IPS-15b (cell line): ENCODE measurements around the gene DENND5A.
"Not testable (repeated sequence)": the region's sequence is repeated elsewhere in the genome, so short reads cannot be mapped to it uniquely, and the experiment has no call there.

Source experiments
- H3K27me3 ChIP-seq: one replicate; pipeline ENCODE4 v1.6.1; 2013; ENCODE audit warnings: low read length; ENCODE audit not compliant: control insufficient read depth, insufficient read depth
- H3K36me3 ChIP-seq: one replicate; pipeline ENCODE4 v1.6.1; 2013; ENCODE audit warnings: low read length; ENCODE audit not compliant: control insufficient read depth, insufficient read depth
- H3K4me1 ChIP-seq: one replicate; pipeline ENCODE4 v1.6.1; 2013; ENCODE audit warnings: mild to moderate bottlenecking, low read length; ENCODE audit not compliant: control insufficient read depth, insufficient read depth
- H3K4me3 ChIP-seq: one replicate; pipeline ENCODE4 v1.5.1; 2013; ENCODE audit warnings: low read depth, low read length
- H3K9ac ChIP-seq: one replicate; pipeline ENCODE4 v1.6.1; 2013; ENCODE audit warnings: low read depth, mild to moderate bottlenecking, low read length
- H3K9me3 ChIP-seq: one replicate; pipeline ENCODE4 v1.6.1; 2013; ENCODE audit warnings: mild to moderate bottlenecking, low read length; ENCODE audit not compliant: control insufficient read depth, insufficient read depth

Gene DENND5A

DNA sequence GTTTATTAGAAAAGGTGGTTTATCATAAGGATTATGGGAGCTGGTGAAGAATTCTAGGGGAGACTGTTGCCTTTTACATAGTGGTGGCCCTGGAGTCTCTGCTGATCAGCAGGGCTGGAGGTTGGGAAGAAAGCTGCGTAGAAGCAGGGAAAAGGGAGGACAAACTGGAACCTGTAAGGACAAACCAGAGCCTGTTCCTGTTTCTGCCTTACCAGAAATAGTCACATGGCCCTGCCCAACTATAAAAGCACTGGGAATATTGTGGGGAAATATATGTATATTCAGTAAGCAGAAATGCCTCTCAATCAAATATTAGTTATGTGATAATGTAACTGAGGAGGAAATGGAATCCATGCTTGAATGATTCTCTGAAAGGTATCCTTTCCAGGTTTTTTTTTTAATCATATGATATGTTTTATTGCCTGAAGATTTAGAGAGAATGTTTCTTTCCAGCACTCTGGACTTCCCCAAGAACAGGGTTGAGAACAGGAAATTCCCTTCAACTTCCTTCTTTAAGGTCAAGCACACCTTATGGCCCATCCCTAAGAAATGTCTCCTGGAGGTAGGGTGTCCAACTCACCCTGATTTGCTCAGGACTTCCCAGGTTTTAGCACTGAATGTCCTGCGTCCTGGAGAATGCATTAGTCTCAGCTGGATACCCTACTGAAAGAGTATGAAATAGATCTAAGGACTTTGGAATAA, 139.8 kb downstream of the DENND5A start:
- no peak overlapping the region for H3K9ac ChIP-seq
- H3K4me3 ChIP-seq: no peak overlapping the region
- no peaks in the 10 kb centered on the region for H3K9me3 ChIP-seq
- H3K4me1 ChIP-seq: peaks cover 11% of the 10 kb centered on the region
- no peaks in the 10 kb centered on the region for H3K36me3 ChIP-seq
- no peaks in the 10 kb centered on the region for H3K27me3 ChIP-seq

- Histone ChIP-seq H3K27me3 (no peaks in the 10 kb centered on the region), H3K4me1 (peaks cover 13% of the 10 kb centered on the region), H3K4me3 (no peak overlapping the region), H3K36me3 (no peaks in the 10 kb centered on the region), H3K9ac (no peak overlapping the region), H3K9me3 (no peaks in the 10 kb centered on the region)
Observed at GRCh38 chr11:9123595-9124304, 141.4 kb downstream of the DENND5A start.

DNA sequence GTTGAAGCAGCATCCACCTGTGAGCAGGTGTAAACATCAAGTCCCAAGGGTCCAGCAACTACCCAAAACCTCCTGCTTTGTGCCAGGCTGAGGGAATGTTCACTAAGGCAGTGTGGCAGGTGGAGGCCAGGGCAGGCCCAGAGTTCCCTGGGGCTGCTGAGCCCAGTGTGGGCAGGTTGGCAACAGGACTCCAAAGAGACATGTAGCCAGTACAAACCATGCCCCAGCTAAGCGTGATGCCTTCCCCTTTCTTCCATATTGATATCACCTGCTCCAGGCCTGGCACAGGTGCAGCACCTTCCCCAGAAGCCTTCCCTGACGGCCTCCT, 143.7 kb downstream of the DENND5A start:
- Histone ChIP-seq H3K4me1 (peaks cover 13% of the 10 kb centered on the region), H3K4me3 (no peak overlapping the region), H3K36me3 (no peaks in the 10 kb centered on the region), H3K27me3 (no peaks in the 10 kb centered on the region), H3K9me3 (no peaks in the 10 kb centered on the region), H3K9ac (no peak overlapping the region)

DNA sequence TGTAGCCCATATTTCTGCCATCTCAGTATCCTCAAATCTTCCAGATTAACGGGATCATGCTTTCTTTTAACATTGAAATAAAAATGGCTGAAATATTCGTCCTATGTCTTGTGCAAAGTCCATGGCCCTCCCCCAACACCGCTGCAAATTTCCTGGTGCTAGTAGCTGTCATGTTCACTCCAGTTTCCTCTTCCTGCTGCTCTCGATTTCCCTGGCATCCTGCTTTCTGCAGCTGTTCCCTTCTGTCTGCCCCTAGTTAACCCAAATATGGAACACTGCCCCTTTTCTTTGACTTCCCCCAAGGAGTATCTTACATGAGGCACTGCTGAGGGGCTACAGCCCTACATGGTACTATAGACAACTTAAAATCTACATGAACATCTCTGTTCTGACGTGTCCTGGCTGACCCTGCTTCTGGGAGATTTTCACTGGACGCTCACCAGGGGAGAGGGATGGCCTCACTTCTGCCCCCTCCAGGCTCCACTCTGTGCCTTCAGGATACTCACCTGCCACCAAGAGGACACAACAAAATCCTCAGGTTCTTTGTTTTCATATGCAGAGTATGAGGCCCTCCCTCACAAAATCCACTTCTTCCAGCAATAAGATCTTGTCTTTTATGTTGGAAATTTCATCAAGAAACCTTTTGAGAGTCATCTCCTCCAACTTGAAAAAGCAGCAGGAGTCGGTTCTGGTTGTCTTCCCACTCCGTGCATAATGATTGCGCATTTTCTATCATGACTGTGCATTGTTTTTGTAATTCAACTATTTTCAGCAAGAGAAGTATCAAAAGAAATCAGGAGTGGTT, 144.3 kb downstream of the DENND5A start:
- Histone ChIP-seq H3K4me3 (no peak overlapping the region), H3K36me3 (no peaks in the 10 kb centered on the region), H3K9ac (no peak overlapping the region), H3K9me3 (no peaks in the 10 kb centered on the region), H3K4me1 (peaks cover 13% of the 10 kb centered on the region), H3K27me3 (no peaks in the 10 kb centered on the region)

GRCh38 chr11:9118277-9118676, 146.9 kb downstream of the DENND5A start:
- Histone ChIP-seq H3K4me3 (no peak overlapping the region), H3K36me3 (no peaks in the 10 kb centered on the region), H3K9ac (no peak overlapping the region), H3K9me3 (no peaks in the 10 kb centered on the region), H3K27me3 (no peaks in the 10 kb centered on the region), H3K4me1 (peaks cover 13% of the 10 kb centered on the region)

GRCh38 chr11:9112075-9112474, 153.1 kb downstream of the DENND5A start:
- H3K9ac ChIP-seq: no peak overlapping the region
- H3K4me3 ChIP-seq: no peak overlapping the region
- H3K4me1 ChIP-seq: no peaks in the 10 kb centered on the region
- H3K36me3 ChIP-seq: no peaks in the 10 kb centered on the region
- peaks cover 2% of the 10 kb centered on the region for H3K9me3 ChIP-seq
- no peaks in the 10 kb centered on the region for H3K27me3 ChIP-seq

- peaks cover 2% of the 10 kb centered on the region for H3K9me3 ChIP-seq
- H3K4me1 ChIP-seq: no peaks in the 10 kb centered on the region
- no peak overlapping the region for H3K9ac ChIP-seq
- no peaks in the 10 kb centered on the region for H3K36me3 ChIP-seq
- no peaks in the 10 kb centered on the region for H3K27me3 ChIP-seq
- H3K4me3 ChIP-seq: no peak overlapping the region
Observed at GRCh38 chr11:9109858-9110731, 155.1 kb downstream of the DENND5A start.

- H3K4me1 ChIP-seq: no peaks in the 10 kb centered on the region
- H3K4me3 ChIP-seq: no peak overlapping the region
- no peaks in the 10 kb centered on the region for H3K9me3 ChIP-seq
- H3K27me3 ChIP-seq: no peaks in the 10 kb centered on the region
- no peaks in the 10 kb centered on the region for H3K36me3 ChIP-seq
- H3K9ac ChIP-seq: no peak overlapping the region
Observed at GRCh38 chr11:9104580-9104979, 160.6 kb downstream of the DENND5A start.

DNA sequence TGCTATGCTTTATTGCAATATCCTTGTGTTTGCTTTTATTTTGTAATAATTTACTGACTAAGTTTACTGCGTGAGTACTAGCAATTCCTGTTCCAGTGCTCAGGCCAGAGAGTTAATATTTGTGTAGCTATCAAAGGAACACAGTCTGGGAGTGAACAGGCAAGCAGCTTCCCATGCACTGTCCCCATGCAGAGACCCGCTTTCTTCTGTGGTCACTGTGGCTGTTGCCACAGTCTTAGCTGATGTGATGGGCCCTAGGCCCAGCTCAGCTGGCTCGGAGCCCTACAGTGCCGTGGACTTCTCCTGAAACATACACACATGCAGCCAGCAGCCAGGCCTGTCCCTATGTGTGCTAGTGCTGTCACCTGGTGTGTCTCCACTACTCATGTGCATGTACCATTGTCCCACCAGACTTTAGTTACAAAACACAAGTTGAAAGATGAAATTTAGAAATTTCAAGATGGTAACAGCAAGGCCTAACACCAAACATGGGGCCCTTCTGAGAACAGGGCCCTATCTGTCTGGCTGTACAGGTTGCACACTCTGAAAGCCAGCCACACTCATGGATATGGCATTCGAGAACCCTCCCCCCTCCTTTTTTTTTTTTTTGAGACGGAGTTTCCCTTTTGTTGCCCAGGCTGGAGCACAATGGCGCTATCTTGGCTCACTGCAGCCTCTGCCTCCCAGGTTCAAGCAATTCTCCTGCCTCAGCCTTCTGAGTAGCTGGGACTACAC, 161.4 kb downstream of the DENND5A start:
- H3K27me3 ChIP-seq: no peaks in the 10 kb centered on the region
- no peak overlapping the region for H3K4me3 ChIP-seq
- H3K9ac ChIP-seq: no peak overlapping the region
- no peaks in the 10 kb centered on the region for H3K36me3 ChIP-seq
- H3K9me3 ChIP-seq: no peaks in the 10 kb centered on the region
- H3K4me1 ChIP-seq: no peaks in the 10 kb centered on the region

- no peak overlapping the region for H3K9ac ChIP-seq
- no peaks in the 10 kb centered on the region for H3K27me3 ChIP-seq
- no peaks in the 10 kb centered on the region for H3K36me3 ChIP-seq
- H3K4me1 ChIP-seq: no peaks in the 10 kb centered on the region
- H3K4me3 ChIP-seq: no peak overlapping the region
- no peaks in the 10 kb centered on the region for H3K9me3 ChIP-seq
Observed at GRCh38 chr11:9099617-9100016, 165.5 kb downstream of the DENND5A start.

DNA sequence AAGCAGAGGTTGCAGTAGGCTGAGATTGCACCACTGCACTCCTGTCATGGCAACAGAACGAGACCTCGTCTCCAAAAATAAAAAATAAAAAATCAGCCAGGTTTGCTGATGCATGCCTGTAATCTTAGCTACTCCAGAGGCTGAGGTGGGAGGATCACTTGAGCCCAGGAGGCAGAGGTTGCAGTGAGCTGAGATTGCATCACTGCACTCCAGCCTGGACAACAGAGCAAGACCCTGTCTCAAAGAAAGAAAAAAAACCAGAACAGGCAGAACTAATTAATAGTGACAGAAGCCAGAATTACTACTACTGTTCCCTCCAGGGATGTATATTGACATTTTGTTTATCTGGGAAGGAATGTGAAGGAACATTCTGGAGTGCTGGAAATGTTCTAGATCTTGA, 166.7 kb downstream of the DENND5A start:
- H3K9me3 ChIP-seq, H3K27me3 ChIP-seq, H3K36me3 ChIP-seq, H3K4me1 ChIP-seq, H3K4me3 ChIP-seq, H3K9ac ChIP-seq: not testable (repeated sequence)
